PC-3 (cell line): ENCODE results near the gene TIE1. TPM values are rescaled to one million over a fixed set of nuclear protein-coding genes. Genes with fewer than 3 reads are reported as not detected.

Experiments
- ATAC-seq: fragments of 200-7000 bp; cut with Tn5 transposase; 2 replicates; pipeline ENCODE4 v1.9.1; 2020; ENCODE audit warnings: mild to moderate bottlenecking, moderate library complexity
- BruUV-seq: library from RNA; stranded (reverse); fragments of 400-500 nt; replicated peaks from 2 replicates; lab custom pipeline; 2021; lab: Mats Ljungman, UMichigan
- CTCF ChIA-PET: fragments of 300-600 bp; sonication (Branson Sonifier 250); formaldehyde crosslinking; loops from one replicate; lab custom pipeline; 2022; ENCODE audit warnings: antibody characterized with exemption; lab: Charles Lee
- POLR2A ChIA-PET: fragments of 300-600 bp; sonication (Branson Sonifier 250); formaldehyde crosslinking; loops from one replicate; lab custom pipeline; 2022; ENCODE audit warnings: antibody characterized with exemption; ENCODE audit not compliant: unreplicated experiment; lab: Charles Lee
- DNase-seq: peaks from one replicate; pipeline ENCODE4 v3.0.0-alpha.2; 2015
- H2AFZ ChIP-seq: fragments of 300-600 bp; sonication (generic); 2 replicates; pipeline ENCODE4 v1.6.0; 2016; ENCODE audit warnings: antibody characterized with exemption, low read length
- H3F3A ChIP-seq: fragments of 300-600 bp; sonication (generic); one replicate; pipeline ENCODE4 v1.6.0; 2017; ENCODE audit warnings: antibody characterized with exemption, low read length, control low read depth, mild to moderate bottlenecking; ENCODE audit not compliant: unreplicated experiment
- H3K27ac ChIP-seq: fragments of 300-600 bp; sonication (generic); 2 replicates; pipeline ENCODE4 v1.5.1; 2016; ENCODE audit warnings: mild to moderate bottlenecking, low read length
- H3K27me3 ChIP-seq: fragments of 300-600 bp; sonication (generic); 2 replicates; pipeline ENCODE4 v1.6.1; 2016; ENCODE audit warnings: low read length, mixed read lengths
- H3K36me3 ChIP-seq: fragments of 300-600 bp; sonication (generic); 2 replicates; pipeline ENCODE4 v1.6.1; 2016; ENCODE audit warnings: low read depth, mixed run types, low read length, mixed read lengths
- H3K4me1 ChIP-seq: fragments of 300-600 bp; sonication (generic); 2 replicates; pipeline ENCODE4 v1.5.1; 2016; ENCODE audit warnings: low read length; ENCODE audit not compliant: insufficient read depth
- H3K4me2 ChIP-seq: fragments of 300-600 bp; sonication (generic); 2 replicates; pipeline ENCODE4 v1.6.0; 2016; ENCODE audit warnings: low read length
- H3K4me3 ChIP-seq: fragments of 300-600 bp; sonication (generic); 2 replicates; pipeline ENCODE4 v1.5.1; 2016; ENCODE audit warnings: mild to moderate bottlenecking, low read length, mixed read lengths
- H3K79me2 ChIP-seq: fragments of 300-600 bp; sonication (generic); 2 replicates; pipeline ENCODE4 v1.6.1; 2017; ENCODE audit warnings: low read length, mixed read lengths
- H3K9ac ChIP-seq: fragments of 300-600 bp; sonication (generic); 2 replicates; pipeline ENCODE4 v1.6.0; 2016; ENCODE audit warnings: mild to moderate bottlenecking, low read length
- H3K9me2 ChIP-seq: fragments of 300-600 bp; sonication (generic); replicated peaks from 2 replicates; pipeline ENCODE4 v1.6.1; 2016; ENCODE audit warnings: mixed run types, low read length, mixed read lengths
- H3K9me3 ChIP-seq: fragments of 300-600 bp; sonication (generic); 2 replicates; pipeline ENCODE4 v1.6.1; 2016; ENCODE audit warnings: low read length, mixed read lengths
- H4K20me1 ChIP-seq: fragments of 300-600 bp; sonication (generic); 2 replicates; pipeline ENCODE4 v1.6.1; 2016; ENCODE audit warnings: low read length, mixed read lengths
- EZH2 ChIP-seq: fragments of 300-600 bp; sonication (generic); IDR thresholded peaks from one replicate; pipeline ENCODE4 v1.6.1; 2017; ENCODE audit warnings: antibody characterized with exemption, mild to moderate bottlenecking, low read length; ENCODE audit not compliant: unreplicated experiment
- EZH2phosphoT487 ChIP-seq: fragments of 300-600 bp; sonication (generic); IDR thresholded peaks from 2 replicates; pipeline ENCODE4 v1.6.1; 2018; ENCODE audit warnings: mild to moderate bottlenecking, antibody characterized with exemption, low read length, borderline replicate concordance
- intact Hi-C: fragments of 100-400 bp; cut with micrococcal nuclease; formaldehyde crosslinking; loops from 2 replicates; pipeline ENCODE4 v1.9.0; 2023
- total RNA-seq: library from RNA; depleted of rRNA; stranded (reverse); fragments of >200 nt; gene quantifications from 2 replicates; pipeline ENCODE4 v1.2.3, GENCODE V29; 2014
- TF ChIP-seq, protein P1 (sequence below): fragments of 300-600 bp; sonication (generic); conservative IDR thresholded peaks from 2 replicates; pipeline ENCODE4 v1.5.1; 2017; ENCODE audit warnings: antibody characterized with exemption, low read depth, mild to moderate bottlenecking, low read length

TIE1 gene
- total RNA-seq, 1 experiment from 2014 or later, result 1.5 TPM

DNA sequence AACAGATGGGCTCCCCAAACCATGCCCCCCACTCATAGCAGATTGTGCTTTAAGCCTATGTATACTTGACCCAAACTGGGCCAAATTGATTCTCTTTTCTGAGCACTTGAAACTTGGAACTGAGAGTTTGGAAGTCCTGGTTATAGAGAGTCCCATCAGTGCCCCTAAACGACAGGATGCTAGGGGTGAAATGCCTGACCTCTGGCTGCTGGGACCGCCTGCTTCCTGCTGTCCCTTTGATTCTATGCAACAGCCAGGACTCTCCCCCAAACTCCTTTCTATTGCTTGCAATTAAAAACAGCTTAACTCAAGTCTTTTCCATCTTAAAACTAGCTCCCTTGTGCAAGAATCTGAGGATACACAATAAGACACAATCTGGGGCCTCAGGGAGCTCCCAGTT, 20.1 kb upstream of the TIE1 start:
- intact Hi-C loops, result no loop called here
- ChIA-PET POLR2A (no interaction called here), CTCF (no interaction called here)
- H4K20me1 ChIP-seq, result no peaks in the 10 kb centered on the region
- no TSS peak for BruUV-seq
- peaks cover 10% of the 10 kb centered on the region for H3K4me1 ChIP-seq
- no peaks in the 10 kb centered on the region for H3K27me3 ChIP-seq
- no peak overlapping the region for H3K9ac ChIP-seq
- H3K36me3 ChIP-seq, result no peaks in the 10 kb centered on the region
- no peak for ATAC-seq
- no peak overlapping the region for H3K27ac ChIP-seq
- H2AFZ ChIP-seq, result no peak overlapping the region
- H3K4me3 ChIP-seq, result no peak overlapping the region
- no peak overlapping the region for H3K4me2 ChIP-seq
- no peaks in the 10 kb centered on the region for H3K9me3 ChIP-seq
- TF ChIP-seq, protein P1, sequence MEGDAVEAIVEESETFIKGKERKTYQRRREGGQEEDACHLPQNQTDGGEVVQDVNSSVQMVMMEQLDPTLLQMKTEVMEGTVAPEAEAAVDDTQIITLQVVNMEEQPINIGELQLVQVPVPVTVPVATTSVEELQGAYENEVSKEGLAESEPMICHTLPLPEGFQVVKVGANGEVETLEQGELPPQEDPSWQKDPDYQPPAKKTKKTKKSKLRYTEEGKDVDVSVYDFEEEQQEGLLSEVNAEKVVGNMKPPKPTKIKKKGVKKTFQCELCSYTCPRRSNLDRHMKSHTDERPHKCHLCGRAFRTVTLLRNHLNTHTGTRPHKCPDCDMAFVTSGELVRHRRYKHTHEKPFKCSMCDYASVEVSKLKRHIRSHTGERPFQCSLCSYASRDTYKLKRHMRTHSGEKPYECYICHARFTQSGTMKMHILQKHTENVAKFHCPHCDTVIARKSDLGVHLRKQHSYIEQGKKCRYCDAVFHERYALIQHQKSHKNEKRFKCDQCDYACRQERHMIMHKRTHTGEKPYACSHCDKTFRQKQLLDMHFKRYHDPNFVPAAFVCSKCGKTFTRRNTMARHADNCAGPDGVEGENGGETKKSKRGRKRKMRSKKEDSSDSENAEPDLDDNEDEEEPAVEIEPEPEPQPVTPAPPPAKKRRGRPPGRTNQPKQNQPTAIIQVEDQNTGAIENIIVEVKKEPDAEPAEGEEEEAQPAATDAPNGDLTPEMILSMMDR, result no peak
- TF ChIP-seq EZH2 (no peak), EZH2phosphoT487 (no peak)
- H3K9me2 ChIP-seq, result no peaks in the 10 kb centered on the region
- H3F3A ChIP-seq, result no peaks in the 10 kb centered on the region
- peaks cover 12% of the 10 kb centered on the region; the same call in 1 of the 2 replicates for H3K79me2 ChIP-seq
- DNase-seq, result no peak

DNA sequence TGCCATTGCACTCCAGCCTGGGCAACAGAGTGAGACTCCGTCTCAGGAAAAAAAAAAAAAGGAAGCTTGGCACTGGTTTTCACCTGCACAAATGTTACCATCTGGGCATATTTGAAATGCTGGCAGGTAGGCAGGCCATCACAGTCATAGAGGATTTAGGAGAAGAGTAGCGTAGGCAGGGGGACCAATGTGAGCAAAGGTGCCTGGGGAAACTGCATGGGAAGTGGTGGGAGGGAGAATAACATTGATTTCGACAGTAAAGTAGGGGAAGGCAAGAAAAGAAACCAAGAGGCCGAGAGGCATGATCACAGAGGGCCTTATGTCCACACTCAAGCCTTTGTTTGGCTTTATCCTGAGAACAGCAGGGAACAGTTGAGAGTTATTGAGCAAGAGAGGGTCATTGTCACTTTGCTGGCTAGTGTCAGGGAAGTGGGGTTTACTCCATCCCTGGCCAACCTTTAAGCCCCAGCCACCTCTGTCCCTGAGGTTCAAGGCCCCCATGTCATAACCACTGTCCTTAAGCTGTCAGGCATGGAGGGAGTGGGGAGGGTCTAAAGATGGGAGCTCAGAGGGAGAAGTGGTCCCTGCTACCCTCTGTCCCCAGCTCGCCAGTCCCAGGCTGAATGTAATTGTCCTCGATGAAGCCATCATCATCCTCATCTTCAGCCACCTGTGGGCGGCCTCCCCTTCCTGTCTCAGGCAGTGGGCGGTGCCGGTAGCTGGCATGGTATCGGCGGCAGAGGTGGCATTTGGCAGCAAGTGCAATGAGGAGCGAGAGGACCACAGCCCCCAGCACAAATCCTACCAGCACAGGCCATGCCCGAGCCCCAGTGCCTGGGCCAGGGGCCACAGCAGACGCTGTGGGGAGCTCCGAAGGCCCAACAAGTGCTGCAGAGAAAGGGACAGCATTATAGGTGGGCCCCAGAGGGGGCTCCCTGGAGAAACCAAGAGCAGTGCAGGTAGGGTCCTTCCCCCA, 18.3 kb upstream of the TIE1 start:
- H3K4me3 ChIP-seq, result no peak overlapping the region
- POLR2A ChIA-PET, result no interaction called here
- intact Hi-C loops, result no loop called here

More for the DNA sequence above, 18.3 kb upstream of the TIE1 start:
- H3K4me1 ChIP-seq, result peaks cover 16% of the 10 kb centered on the region
- H3K79me2 ChIP-seq, result peaks cover 12% of the 10 kb centered on the region; the same call in 1 of the 2 replicates
- no peaks in the 10 kb centered on the region for H4K20me1 ChIP-seq
- no peaks in the 10 kb centered on the region for H3K9me2 ChIP-seq
- no TSS peak for BruUV-seq
- H2AFZ ChIP-seq, result no peak overlapping the region
- no peak overlapping the region for H3K9ac ChIP-seq
- no peaks in the 10 kb centered on the region for H3K9me3 ChIP-seq
- H3K4me2 ChIP-seq, result no peak overlapping the region
- CTCF ChIA-PET, result no interaction called here
- no peaks in the 10 kb centered on the region for H3K27me3 ChIP-seq
- ATAC-seq (no peak), DNase-seq (no peak)
- H3K27ac ChIP-seq, result no peak overlapping the region
- no peaks in the 10 kb centered on the region for H3K36me3 ChIP-seq
- no peaks in the 10 kb centered on the region for H3F3A ChIP-seq
- TF ChIP-seq EZH2phosphoT487 (no peak), EZH2 (no peak)
- TF ChIP-seq, protein P1, result no peak
